ENCODE data around the gene IQUB. TPM values are rescaled to one million over a fixed set of nuclear protein-coding genes. Genes with fewer than 3 reads are reported as not detected.

The IQUB gene
- total RNA-seq, 3 donors from 2014 or later (not counting 1 experiment from before 2014, with no cell fraction given) = 0.09 to 0.45 (median 0.18) TPM

GRCh38 chr7:123537026-123537642 lies 2.7 kb upstream of the IQUB start:
- Mint-ChIP-seq H3K4me1 (peaks cover 17 to 24% of the 10 kb centered on the region in 2 donors), H3K4me3 (peak overlapping the region; percentile 28), H3K27me3 (ENCODE audit: low read depth in 2 of 2) (peaks cover 3% of the 10 kb centered on the region in 2 donors), H3K36me3 (no peaks in the 10 kb centered on the region), H3K27ac (peak overlapping the region in 1 of 2 donors; percentile 53), H3K9me3 (no peaks in the 10 kb centered on the region)
- H3K4me1 ChIP-seq (ENCODE audit: control insufficient read depth, insufficient read depth, low read length) = peaks cover 18% of the 10 kb centered on the region
- intact Hi-C loops (cut with micrococcal nuclease) = loop anchor here (1.0 to 5.0 kb wide), 2 partner anchors 43 to 210 kb away; partner anchors contain the start of gene WASL
- no peak overlapping the region for H3K27ac ChIP-seq (ENCODE audit: low read length)
- peak; percentile 76 for TF ChIP-seq CTCF (IDR thresholded peaks at IDR 0.05)
- H3K4me3 ChIP-seq (ENCODE audit: low read length) = no peak overlapping the region
- H3K9me3 ChIP-seq (ENCODE audit: control insufficient read depth, insufficient read depth, low read length) = no peaks in the 10 kb centered on the region
- peaks cover 4% of the 10 kb centered on the region for H3K36me3 ChIP-seq (ENCODE audit: control insufficient read depth, insufficient read depth, low read length)
- no CpG with 5 or more reads among the region's 3 CpGs for WGBS (ENCODE audit: insufficient coverage)
- DNase-seq = peak in 1 of 2 donors; percentile 46
- ATAC-seq = no peak
- H3K27me3 ChIP-seq (ENCODE audit: control insufficient read depth, insufficient read depth, low read length) = no peaks in the 10 kb centered on the region

GRCh38 chr7:123535517-123535916 lies 1.1 kb upstream of the IQUB start:
- Mint-ChIP-seq H3K4me1 (peaks cover 18 to 25% of the 10 kb centered on the region in 2 donors), H3K9me3 (no peaks in the 10 kb centered on the region), H3K36me3 (no peaks in the 10 kb centered on the region), H3K27me3 (ENCODE audit: low read depth in 2 of 2) (peaks cover 6% of the 10 kb centered on the region in 2 donors), H3K4me3 (peak overlapping the region; percentile 97), H3K27ac (peak overlapping the region; percentile 88 to 94)
- intact Hi-C loops (cut with micrococcal nuclease) = loop anchor here (5.0 kb wide), 1 partner anchor 212 kb away; the partner anchor contains the start of gene WASL
- Histone ChIP-seq H3K9me3 (ENCODE audit: control insufficient read depth, insufficient read depth, low read length) (no peaks in the 10 kb centered on the region), H3K27ac (ENCODE audit: low read length) (no peak overlapping the region), H3K36me3 (ENCODE audit: control insufficient read depth, insufficient read depth, low read length) (peaks cover 4% of the 10 kb centered on the region), H3K27me3 (ENCODE audit: control insufficient read depth, insufficient read depth, low read length) (peaks cover 2% of the 10 kb centered on the region), H3K4me1 (ENCODE audit: control insufficient read depth, insufficient read depth, low read length) (peaks cover 18% of the 10 kb centered on the region), H3K4me3 (ENCODE audit: low read length) (peak overlapping the region; percentile 82)
- WGBS (ENCODE audit: insufficient coverage) = 98% methylated on average over 12 of the region's 12 CpGs
- ATAC-seq = no peak
- no peak for TF ChIP-seq CTCF (IDR thresholded peaks at IDR 0.05)
- DNase-seq = no peak

GRCh38 chr7:123533929-123534382 lies 439 bp downstream of the IQUB start:
- WGBS (ENCODE audit: insufficient coverage) = 6% methylated on average over 9 of the region's 9 CpGs
- peaks cover under 1% of the 10 kb centered on the region for H3K36me3 ChIP-seq (ENCODE audit: control insufficient read depth, insufficient read depth, low read length)
- peaks cover 2% of the 10 kb centered on the region for H3K27me3 ChIP-seq (ENCODE audit: control insufficient read depth, insufficient read depth, low read length)
- no peak for TF ChIP-seq CTCF (IDR thresholded peaks at IDR 0.05)
- H3K9me3 ChIP-seq (ENCODE audit: control insufficient read depth, insufficient read depth, low read length) = no peaks in the 10 kb centered on the region
- peak overlapping the region; percentile 97 for H3K4me3 Mint-ChIP-seq
- peak overlapping the region; percentile 88 to 94 for H3K27ac Mint-ChIP-seq
- H3K27ac ChIP-seq (ENCODE audit: low read length) = peak overlapping the region; percentile 51
- H3K4me1 ChIP-seq (ENCODE audit: control insufficient read depth, insufficient read depth, low read length) = peaks cover 18% of the 10 kb centered on the region
- peaks cover 6% of the 10 kb centered on the region in 2 donors for H3K27me3 Mint-ChIP-seq (ENCODE audit: low read depth in 2 of 2)
- ATAC-seq (peak in 1 of 3 donors; percentile 3), DNase-seq (peak in 1 of 2 donors; percentile 62)
- H3K4me3 ChIP-seq (ENCODE audit: low read length) = peak overlapping the region; percentile 82
- H3K36me3 Mint-ChIP-seq = no peaks in the 10 kb centered on the region
- H3K9me3 Mint-ChIP-seq = no peaks in the 10 kb centered on the region
- peaks cover 18 to 25% of the 10 kb centered on the region in 2 donors for H3K4me1 Mint-ChIP-seq
- intact Hi-C loops (cut with micrococcal nuclease) = loop anchor here (1.0 kb wide), 1 partner anchor 23 kb away; the partner anchor contains the start of gene NDUFA5
